Spleen (tissue), 11 donors: Measurements from ENCODE around the gene SNX8. TPM values are rescaled to one million over a fixed set of nuclear protein-coding genes. Genes with fewer than 3 reads are reported as not detected.

Experiments used
- DNase-seq: peaks from one replicate; pipeline ENCODE4 v3.0.0-alpha.2; 2020
- H3K27ac ChIP-seq, 8 donors: fragments of 200-600 bp; sonication (generic) in 7 of 8; 1 replicate in 4 of 8; 2 replicates in 4 of 8; pipeline versions ENCODE4 v1.5.0 to v1.8.0; 2016 to 2021; ENCODE audit warnings: inconsistent platforms in 4 of 8, mild to moderate bottlenecking in 4 of 8, moderate library complexity in 1 of 8
- H3K27me3 ChIP-seq, 7 donors: fragments of 200-600 bp; sonication (generic) in 6 of 7; replicated peaks in 1 of 7; 1 replicate in 4 of 7; 2 replicates in 3 of 7; pipeline versions ENCODE4 v1.5.0 to v1.8.0; 2016 to 2021; ENCODE audit warnings: inconsistent platforms in 3 of 7, mild to moderate bottlenecking in 1 of 7
- H3K36me3 ChIP-seq, 6 donors: fragments of 200-600 bp; sonication (generic) in 5 of 6; 1 replicate in 4 of 6; 2 replicates in 2 of 6; pipeline versions ENCODE4 v1.5.0 to v1.8.0; 2016 to 2021; ENCODE audit warnings: inconsistent platforms in 2 of 6
- H3K4me1 ChIP-seq, 6 donors: fragments of 200-600 bp; sonication (generic) in 5 of 6; 1 replicate in 3 of 6; 2 replicates in 3 of 6; pipeline versions ENCODE4 v1.5.0 to v1.8.0; 2016 to 2021; ENCODE audit warnings: inconsistent platforms in 3 of 6
- H3K4me3 ChIP-seq, 8 donors: fragments of 200-600 bp; sonication (generic) in 7 of 8; 1 replicate in 4 of 8; 2 replicates in 4 of 8; pipeline versions ENCODE4 v1.5.0 to v1.8.0; 2016 to 2021; ENCODE audit warnings: inconsistent platforms in 4 of 8, mild to moderate bottlenecking in 4 of 8, moderate library complexity in 2 of 8
- H3K9me3 ChIP-seq, 8 donors: fragments of 200-600 bp; sonication (generic) in 7 of 8; 1 replicate in 4 of 8; 2 replicates in 4 of 8; pipeline versions ENCODE4 v1.5.0 to v1.8.0; 2016 to 2021; ENCODE audit warnings: inconsistent platforms in 4 of 8
- POLR2A ChIP-seq, 3 donors: fragments of 450-650 bp; IDR thresholded peaks; one replicate each; pipeline ENCODE4 v1.5.1; 2017; ENCODE audit warnings: antibody characterized with exemption in 3 of 3, mild to moderate bottlenecking in 1 of 3
- POLR2AphosphoS5 ChIP-seq, 3 donors: sonication (generic); formaldehyde crosslinking; IDR thresholded peaks; one replicate each; pipeline ENCODE4 v1.5.1; 2017; ENCODE audit warnings: antibody characterized with exemption in 3 of 3
- WGBS, 5 donors: extraction: QIAGEN DNeasy Blood & Tissue Kit in 3 of 5; methylation state at CpG; one replicate each; pipeline versions ENCODE4 v1.1.5 to v1.1.7; 2013 to 2018; 5-methylcytosine and 5-hydroxymethylcytosine counted together
- intact Hi-C: fragments of 100-400 bp; cut with DNase I; formaldehyde crosslinking; loops from one replicate; pipeline ENCODE4 v1.15.0; 2023; ENCODE audit warnings: low total_unique reads
- polyA plus RNA-seq, 3 donors: library from polyadenylated mRNA; stranded (reverse); fragments of 200-250 nt; gene quantifications; one replicate each; pipeline ENCODE4 v1.2.1, GENCODE V29; 2013
- total RNA-seq, 7 donors: library from RNA; depleted of rRNA in 3 of 7; stranded (reverse); fragments of >200 nt in 3 of 7; fragmentation: NEBNext Ultra II Directional in 4 of 7; extraction: Animal tissue kit (Norgen Biotek cat#: 25700) in 4 of 7; gene quantifications; one replicate each; pipeline versions ENCODE4 v1.1.0 to v1.2.1, GENCODE V29; 2016 to 2021
- TF ChIP-seq, protein P1 (sequence below), 11 experiments: fragments of 200-600 bp in 7 of 11; fragments of 450-650 bp in 4 of 11; sonication (generic) in 4 of 11; IDR thresholded peaks in 8 of 11; conservative IDR thresholded peaks in 3 of 11; 1 replicate in 7 of 11; 2 replicates in 4 of 11; pipeline versions ENCODE4 v1.4.0 to v1.8.0; 2016 to 2021; ENCODE audit warnings: antibody characterized with exemption in 11 of 11, inconsistent platforms in 4 of 11, mild to moderate bottlenecking in 1 of 11
- donor health status: healthy with polysubstance abuse.
- donor health status: DM: no; HTN: no; CAD: no; lungs with moderate emphysema.
- donor health status: DM: no; HTN: no; CAD: no.
- donor health status: Bipolar disorder and iron deficiency.
- donor health status: healthy.
- donor health status: DM: no; HTN: no; CAD: no.
- donor health status: DM: yes; HTN: yes; CAD: no.

Gene SNX8
- total and polyA plus RNA-seq, 10 donors = 48.8 to 196 (median 86.8) TPM

DNA sequence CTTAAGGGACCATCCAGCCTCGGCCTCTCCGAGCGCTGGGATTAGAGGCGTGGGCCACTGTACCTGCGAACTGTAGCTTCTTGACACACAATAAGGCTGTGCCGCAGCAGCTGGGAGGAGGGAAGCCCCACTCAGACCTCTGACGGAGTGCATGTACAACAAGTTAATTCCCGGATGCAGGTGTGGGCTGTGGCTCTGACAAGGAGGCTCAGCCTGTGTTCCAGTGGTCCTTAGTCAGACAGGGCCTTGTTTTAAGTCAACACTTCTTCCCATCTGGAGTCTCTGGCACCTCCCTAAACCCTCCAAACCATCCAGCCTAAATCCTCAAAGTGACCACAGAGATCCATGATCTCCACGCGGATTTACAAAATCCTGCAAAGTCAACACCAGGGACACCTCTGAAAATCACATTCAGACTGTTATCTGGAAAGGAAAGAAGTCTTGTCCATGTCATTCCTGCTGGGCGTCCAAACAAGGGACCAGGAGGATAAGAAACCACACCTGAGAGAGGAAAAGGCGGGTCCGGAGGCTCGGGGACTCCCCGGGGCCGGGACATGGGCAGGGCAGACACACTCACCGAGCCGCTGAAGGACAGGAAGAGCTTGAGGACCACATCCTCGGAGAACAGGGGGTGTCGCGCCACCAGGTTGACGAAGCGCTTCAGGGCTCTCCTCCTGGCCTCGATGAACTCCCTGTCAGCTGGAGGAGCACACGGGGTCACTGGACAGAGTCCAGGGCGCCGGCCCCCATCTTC lies 42.8 kb downstream of the SNX8 start:
- Histone ChIP-seq H3K4me3 (no peak overlapping the region), H3K27me3 (no peaks in the 10 kb centered on the region), H3K4me1 (peaks cover 8 to 36% (median 20%) of the 10 kb centered on the region in 6 donors), H3K36me3 (peaks cover 0 to 78% (median 52%) of the 10 kb centered on the region in 6 donors), H3K27ac (peak overlapping the region in 6 of 8 donors; percentile 46 to 81 (median 68)), H3K9me3 (no peaks in the 10 kb centered on the region)
- intact Hi-C loops = no loop called here
- DNase-seq = no peak
- TF ChIP-seq POLR2AphosphoS5 (IDR thresholded peaks at IDR 0.05) = peak in 2 of 3 donors; percentile 42 to 57
- TF ChIP-seq, protein P1, sequence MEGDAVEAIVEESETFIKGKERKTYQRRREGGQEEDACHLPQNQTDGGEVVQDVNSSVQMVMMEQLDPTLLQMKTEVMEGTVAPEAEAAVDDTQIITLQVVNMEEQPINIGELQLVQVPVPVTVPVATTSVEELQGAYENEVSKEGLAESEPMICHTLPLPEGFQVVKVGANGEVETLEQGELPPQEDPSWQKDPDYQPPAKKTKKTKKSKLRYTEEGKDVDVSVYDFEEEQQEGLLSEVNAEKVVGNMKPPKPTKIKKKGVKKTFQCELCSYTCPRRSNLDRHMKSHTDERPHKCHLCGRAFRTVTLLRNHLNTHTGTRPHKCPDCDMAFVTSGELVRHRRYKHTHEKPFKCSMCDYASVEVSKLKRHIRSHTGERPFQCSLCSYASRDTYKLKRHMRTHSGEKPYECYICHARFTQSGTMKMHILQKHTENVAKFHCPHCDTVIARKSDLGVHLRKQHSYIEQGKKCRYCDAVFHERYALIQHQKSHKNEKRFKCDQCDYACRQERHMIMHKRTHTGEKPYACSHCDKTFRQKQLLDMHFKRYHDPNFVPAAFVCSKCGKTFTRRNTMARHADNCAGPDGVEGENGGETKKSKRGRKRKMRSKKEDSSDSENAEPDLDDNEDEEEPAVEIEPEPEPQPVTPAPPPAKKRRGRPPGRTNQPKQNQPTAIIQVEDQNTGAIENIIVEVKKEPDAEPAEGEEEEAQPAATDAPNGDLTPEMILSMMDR (IDR thresholded peaks at IDR 0.05 in 8 of 11, conservative IDR thresholded peaks at IDR 0.05 in 3 of 11) = no peak
- WGBS, 5 donors = 72 to 80% (median 78%) methylated on average over 24 to 27 of the region's 27 CpGs

DNA sequence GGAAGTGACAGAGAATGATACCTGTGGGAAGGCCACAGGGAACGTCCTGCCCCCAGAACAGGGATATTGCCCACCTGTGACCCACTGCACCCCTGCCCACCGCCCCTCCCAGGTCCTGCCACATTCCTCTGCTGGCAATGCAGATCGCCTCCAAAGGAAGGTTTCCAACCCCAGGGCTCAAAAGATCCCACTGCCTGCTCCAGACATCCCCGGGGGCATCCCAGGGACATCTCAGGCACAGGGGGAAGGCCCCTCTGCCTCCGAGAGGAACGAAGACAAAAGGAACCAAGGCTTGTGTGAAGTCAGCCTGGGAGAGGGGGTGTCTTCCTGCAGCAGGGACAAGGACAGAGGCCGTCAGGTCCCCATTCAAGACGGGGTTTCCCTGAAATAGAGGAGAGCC lies 43.7 kb downstream of the SNX8 start:
- H3K9me3 ChIP-seq = no peaks in the 10 kb centered on the region
- intact Hi-C loops = no loop called here
- WGBS, 5 donors = 70 to 83% (median 82%) methylated on average over 8 of the region's 8 CpGs
- peak overlapping the region in 5 of 8 donors; percentile 60 to 81 (median 75) for H3K27ac ChIP-seq
- H3K27me3 ChIP-seq = no peaks in the 10 kb centered on the region
- H3K36me3 ChIP-seq = peaks cover 0 to 78% (median 51%) of the 10 kb centered on the region in 6 donors
- H3K4me3 ChIP-seq = no peak overlapping the region
- peaks cover 8 to 36% (median 20%) of the 10 kb centered on the region in 6 donors for H3K4me1 ChIP-seq
- TF ChIP-seq POLR2AphosphoS5 (IDR thresholded peaks at IDR 0.05) (no peak), POLR2A (IDR thresholded peaks at IDR 0.05) (no peak)
- TF ChIP-seq, protein P1 (IDR thresholded peaks at IDR 0.05 in 8 of 11, conservative IDR thresholded peaks at IDR 0.05 in 3 of 11) = no peak
- no peak for DNase-seq

DNA sequence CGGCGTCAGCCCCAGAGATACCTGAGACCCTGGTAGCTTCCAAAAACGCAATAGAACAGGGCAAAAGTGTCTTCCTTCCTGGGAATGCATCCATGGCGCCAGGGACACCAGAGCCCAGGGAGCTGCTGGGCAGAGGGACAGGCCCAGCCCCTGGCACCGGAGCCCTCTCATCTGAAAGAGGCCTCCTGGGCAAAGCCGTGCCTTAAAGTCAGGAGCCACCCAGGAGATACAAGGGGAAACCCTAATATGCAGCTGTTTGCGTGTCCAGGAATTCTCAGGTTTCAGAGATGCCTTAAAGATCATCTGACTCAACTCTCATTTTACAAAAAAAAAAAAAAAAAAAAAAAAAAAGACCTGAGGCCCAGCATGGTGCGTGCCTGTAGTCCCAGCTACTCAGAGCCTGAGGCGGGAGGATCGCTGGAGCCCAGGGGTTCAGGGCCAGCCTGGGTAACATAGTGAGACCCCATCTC lies 44.2 kb downstream of the SNX8 start:
- peak overlapping the region in 7 of 8 donors; percentile 13 to 81 (median 66) for H3K27ac ChIP-seq
- 67 to 87% (median 81%) methylated on average over 10 of the region's 10 CpGs for WGBS, 5 donors
- no peaks in the 10 kb centered on the region for H3K9me3 ChIP-seq
- intact Hi-C loops = no loop called here
- H3K36me3 ChIP-seq = peaks cover 0 to 78% (median 49%) of the 10 kb centered on the region in 6 donors
- H3K4me1 ChIP-seq = peaks cover 8 to 36% (median 20%) of the 10 kb centered on the region in 6 donors
- no peak for DNase-seq
- no peak overlapping the region for H3K4me3 ChIP-seq
- TF ChIP-seq POLR2A (IDR thresholded peaks at IDR 0.05) (no peak), POLR2AphosphoS5 (IDR thresholded peaks at IDR 0.05) (no peak)
- TF ChIP-seq, protein P1 (IDR thresholded peaks at IDR 0.05 in 8 of 11, conservative IDR thresholded peaks at IDR 0.05 in 3 of 11) = no peak
- H3K27me3 ChIP-seq = no peaks in the 10 kb centered on the region
